NK-92 (cell line): ENCODE measurements around the gene RAX2.

ENCODE experiments used
- DNase-seq: peaks from one replicate; lab custom pipeline; 2025; ENCODE audit not compliant: unreplicated experiment; lab: John Stamatoyannopoulos, UW

Gene RAX2

DNA sequence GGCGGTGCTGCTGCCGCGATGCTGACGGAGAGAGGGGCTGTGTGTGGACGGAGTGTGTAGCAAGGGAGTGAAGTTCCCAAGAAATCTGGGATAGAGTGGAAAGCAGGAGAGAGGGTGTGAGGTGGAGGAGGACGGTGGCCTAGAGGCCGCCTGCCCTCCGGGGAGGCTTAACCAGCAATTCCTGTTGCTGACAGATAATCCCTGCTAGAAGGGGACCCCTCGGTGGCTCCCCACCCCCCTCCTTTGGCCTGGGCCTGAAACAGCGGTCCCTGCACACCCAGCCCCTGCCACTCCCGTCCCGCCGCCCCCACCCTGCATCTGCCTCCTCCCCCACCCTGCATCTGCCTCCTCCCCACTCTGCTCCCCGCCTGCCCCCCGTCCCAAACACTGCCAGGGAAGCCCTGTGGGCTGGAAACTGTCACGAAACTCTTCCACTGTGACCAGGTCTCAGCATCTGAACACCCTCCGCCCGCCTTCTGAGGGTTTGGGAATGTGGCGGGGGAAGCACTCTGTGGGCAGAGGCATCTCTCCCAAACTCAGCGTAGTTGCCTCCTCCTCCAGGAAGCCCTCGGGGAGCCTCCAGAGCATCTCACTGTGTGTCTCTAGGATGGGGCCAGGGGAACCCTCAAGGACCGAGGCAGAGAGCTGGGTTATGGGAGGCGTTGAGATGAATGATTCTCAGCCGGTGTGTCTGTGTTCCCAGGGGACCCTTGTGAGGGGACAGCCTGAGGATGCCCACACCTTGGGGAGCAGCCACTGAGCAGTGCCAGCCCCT, 31.3 kb upstream of the RAX2 start:
- no peak for DNase-seq

DNA sequence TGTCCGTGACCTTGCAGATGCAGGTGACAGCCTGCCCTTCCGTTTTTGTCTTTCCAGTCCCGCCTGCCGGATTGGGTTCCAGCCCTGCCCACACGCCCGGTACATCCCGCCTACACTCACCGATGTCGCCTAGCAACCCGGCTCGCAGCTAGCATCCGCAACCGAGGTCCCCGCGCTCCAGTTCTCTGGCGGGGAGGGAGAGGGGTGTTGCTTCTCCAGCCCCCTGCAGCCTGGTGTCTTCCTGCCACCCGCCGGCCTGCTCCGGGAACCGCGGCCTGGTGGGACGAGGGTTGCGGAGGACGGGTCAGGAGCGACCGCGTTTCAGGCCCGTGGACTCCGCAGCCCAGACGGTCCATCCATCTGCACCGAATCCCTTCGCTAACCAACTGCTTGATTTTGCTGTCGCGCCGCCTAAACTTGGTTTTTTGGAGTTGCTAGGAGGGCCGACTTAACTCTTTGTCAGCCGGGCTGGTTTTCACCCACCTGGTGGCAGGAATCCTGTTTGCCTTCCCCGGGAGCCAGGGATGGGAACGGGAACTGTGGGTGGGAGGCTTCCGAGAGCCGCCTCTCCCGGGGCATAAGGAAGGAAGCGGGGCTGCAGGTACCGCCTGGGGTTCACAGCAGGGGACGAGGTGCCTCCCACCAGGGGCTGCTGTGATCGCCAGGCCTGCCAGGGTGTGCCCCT, 29.5 kb upstream of the RAX2 start:
- DNase-seq: no peak

DNA sequence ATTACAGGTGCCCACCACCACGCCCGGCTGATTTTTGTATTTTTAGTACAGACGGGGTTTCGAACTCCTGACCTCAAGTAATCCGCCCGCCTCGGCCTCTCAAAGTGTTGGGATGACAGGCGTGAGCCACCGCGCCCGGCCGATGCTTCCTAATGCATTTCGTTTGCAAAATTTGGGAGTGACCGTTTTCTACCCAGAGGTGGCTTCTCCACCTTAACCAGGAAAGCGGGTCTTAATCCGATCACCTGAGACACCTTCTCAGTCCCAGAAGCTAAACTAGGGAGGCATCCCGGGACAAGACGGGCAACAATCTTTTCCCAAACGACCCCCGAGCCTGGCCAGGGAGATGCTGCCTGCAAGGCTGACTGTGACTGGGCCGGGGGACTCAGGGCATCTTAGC, 29.0 kb upstream of the RAX2 start:
- DNase-seq: no peak

DNA sequence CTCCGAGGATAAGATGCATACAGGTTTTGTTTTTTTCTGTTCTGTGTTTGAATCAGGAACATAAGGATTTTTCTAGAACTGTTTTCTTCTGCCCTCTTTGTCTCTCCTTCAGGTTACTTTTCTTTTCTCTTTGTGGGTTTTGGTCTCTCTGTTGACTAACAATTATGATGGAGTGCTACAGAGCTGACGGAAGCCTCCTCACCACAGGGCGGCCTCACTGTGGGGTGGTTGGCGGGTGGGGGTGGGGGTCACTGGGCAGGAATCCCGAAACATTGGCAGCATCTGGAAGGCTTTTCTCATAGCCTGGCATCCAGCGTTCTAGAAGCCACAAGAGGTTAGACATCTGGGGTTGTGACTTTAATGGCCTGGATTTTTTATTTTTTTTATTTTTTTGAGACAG, 26.1 kb upstream of the RAX2 start:
- no peak for DNase-seq

DNA sequence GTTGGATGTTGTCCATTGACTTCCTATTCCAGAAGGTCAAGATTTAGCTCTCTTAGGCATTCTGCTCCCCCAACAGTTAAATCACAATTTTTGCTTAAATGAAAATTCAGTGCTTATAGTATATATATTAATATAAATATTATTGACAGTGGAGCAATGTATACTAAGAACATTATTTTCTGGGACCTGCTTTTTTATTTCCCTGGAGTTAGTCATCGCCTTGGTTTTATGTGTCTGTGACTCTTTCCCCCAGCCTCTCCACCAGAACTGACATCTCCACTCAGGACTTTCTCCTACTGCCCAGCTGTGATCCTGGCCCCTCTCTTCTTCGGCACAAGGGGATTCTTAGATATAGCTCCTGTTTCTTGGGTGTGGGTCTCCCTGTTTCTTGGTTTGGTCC, 24.3 kb upstream of the RAX2 start:
- DNase-seq: no peak

DNA sequence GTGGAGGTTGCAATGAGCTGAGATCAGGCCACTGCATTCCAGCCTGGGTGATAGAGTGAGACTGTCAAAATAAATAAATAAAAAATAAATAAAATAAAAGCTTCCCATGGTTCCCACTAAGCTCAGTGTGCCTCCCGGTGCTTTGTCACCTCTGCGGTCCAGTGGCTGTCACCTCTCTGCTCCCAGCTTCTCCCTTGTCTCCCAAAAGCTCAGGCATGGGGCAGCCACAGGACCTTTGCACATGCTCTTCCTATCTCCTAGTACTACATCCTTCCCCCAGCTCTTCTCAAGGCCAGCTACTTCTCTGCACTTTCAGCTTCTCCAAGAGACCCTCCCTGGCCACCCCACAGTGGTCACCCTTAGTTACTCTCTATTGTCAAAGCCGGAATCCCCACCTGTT, 21.8 kb upstream of the RAX2 start:
- DNase-seq: no peak

DNA sequence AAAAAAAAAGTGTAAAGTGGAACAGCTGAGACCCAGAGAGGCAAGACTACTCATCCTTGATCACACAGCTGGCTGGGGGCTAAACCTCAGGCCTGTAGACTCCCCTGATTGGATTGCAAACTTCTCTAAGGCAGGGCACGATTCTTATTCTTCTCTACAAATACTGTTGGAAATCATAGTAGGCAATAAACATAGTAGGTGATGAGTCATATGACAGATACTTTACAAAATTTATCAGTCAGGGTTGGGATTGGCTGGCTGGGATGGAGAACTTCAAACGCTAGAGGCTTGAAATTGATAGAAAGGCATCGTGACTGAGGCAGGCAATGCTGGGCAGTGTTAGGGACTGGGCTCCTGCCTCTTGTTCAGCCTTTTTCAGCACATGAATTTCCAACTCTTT, 20.1 kb upstream of the RAX2 start:
- no peak for DNase-seq

DNA sequence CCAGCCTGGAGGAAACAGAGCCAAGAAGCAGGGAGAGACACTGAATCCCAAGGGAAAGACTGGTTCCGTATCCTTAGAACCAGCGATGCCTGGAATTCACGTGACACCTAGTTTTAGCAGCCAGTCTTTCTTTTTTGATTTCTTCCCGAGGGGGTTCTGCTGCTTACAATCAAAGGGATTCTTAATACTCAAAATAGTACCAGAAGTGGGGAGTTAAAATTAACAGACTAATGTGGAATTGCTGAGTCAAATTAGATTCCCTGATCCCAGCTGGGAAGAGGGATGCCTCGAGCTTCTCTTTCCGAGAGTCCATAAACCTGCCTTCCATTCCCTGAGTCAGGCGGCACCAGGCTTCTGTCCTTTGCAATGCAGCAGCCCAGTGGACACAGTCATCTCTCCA, 18.9 kb upstream of the RAX2 start:
- DNase-seq: no peak

DNA sequence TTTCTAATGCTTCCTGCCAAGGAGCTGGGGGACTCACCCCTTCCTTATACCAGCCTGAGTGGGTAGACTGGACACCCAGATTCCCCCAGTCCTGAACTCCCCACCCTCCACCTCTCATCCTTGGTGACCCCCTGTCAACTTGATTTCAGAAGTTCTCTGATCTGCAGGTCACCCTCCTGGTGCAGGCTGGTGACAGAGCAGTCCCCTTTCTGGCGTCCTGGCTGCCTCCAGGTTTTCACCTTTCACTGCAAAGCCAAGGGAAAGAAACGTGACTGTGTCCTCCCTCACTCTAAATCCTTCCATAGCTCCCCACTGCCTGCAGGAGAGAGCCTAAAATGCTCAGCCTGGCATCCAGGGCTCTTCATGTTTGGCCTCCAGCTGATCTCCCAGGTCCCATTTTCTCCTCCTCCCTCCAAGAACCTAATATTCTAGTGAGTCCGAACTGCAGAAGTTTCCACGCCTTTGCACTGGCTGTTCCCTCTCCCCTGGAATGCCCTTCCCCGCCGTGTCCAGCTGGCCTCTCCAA, 18.2 kb upstream of the RAX2 start:
- no peak for DNase-seq

DNA sequence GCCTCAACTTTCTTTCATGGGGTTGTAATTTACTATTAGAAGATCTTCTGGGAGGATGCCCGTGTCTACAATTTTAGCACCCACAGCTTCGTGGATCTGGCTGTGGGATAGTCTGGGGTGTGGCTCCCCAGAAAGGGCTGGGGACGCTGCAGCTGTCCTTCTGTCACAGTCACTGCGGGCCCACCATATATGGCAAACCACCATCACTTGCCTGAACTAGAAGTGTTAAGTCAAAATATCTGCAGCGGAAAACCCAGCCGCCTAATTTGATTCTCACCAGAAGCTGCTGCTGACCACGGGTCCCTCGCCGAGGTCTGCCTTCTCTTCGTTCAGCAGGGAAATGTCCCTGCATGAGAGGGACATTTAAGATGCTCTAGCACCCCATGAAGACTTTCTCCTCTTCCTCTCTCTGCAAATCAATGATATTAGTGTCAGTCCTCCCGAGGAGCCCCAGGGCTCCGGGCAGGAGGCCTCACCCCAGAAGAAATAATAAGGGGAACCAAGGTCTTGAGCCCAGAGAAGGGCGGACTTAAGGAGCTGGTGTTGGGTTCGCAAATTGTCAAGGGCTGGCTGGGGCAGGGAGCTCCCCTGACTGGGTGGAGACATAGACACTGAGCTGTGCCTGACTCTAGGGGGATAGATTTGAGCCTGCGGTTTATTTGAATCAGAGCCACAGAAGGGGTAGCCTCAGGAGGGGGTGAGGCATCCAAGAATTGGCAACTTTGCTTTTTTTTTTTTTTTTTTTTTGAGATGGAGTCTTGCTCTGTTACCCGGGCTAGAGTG, 17.2 kb upstream of the RAX2 start:
- no peak for DNase-seq

DNA sequence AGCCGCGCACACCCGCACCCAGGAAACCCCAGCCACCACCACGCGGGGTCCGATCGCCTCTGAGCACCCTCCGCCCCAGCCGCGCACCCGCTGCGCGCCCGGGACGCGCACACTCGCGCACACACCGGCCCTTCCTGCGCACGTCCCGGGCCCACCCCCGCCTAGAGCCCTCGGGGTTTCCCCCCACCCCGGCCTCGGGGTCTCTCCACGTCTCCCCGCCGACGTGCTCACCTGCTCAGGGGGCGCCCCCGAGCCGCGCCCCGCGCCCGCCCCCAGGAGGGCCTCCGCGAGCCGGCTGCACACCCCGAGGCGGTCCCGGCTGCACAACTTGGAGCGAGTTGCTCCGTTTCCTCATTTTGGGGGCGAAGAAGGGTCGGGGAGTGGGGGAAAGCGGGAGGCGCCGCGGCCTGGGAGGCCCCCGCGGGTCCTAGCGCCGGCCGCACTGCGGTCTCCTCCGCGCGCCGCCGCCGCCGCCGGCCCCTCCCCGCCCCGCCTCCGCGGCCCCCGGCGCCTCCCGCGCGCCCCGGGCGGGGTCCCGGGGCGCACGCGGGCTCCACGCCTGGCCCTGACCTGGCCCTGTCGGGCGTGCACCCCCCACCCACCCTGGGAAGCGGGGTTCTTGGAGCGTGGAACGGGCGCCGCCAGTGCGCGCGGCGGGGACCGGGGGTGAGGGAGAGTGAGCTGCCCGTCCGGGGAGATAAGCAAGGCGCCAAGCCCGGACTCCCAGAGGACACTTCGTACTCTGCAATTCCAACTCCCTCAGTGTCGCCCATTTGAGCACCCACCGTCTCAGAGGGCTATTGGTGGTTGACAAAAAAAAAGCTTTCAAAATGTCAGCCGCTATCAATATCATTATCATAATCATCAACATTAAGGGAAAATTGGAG, 14.2 kb upstream of the RAX2 start, which contains the start of gene MATK:
Gene MATK (minus strand): TSS at position 444 of the 887 bp plus-strand sequence. CDS start 1,246 bp downstream, outside the sequence.
- DNase-seq: no peak

DNA sequence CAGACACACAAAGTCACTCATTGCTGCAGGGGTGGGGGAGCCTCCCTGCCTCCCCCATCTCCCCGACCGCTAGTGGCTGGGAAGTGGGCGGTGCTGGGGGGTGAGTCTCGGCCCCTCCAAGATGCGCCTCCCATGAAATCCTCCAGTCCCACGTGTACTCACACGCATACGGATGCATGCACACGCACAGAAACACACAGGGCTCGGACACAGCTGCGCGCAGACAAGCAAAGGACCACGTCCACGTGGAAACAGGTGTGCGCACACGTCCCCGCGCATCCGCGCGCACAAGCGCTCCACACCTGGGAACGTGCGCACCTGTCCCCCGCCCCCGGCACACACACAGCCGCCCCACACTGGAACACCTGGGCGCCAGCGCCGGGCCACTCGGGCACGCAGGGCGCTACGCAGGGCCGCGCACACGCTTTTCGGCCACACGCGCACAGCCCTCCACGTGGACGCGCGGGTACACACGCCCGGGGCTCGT, 13.5 kb upstream of the RAX2 start:
- DNase-seq: no peak

DNA sequence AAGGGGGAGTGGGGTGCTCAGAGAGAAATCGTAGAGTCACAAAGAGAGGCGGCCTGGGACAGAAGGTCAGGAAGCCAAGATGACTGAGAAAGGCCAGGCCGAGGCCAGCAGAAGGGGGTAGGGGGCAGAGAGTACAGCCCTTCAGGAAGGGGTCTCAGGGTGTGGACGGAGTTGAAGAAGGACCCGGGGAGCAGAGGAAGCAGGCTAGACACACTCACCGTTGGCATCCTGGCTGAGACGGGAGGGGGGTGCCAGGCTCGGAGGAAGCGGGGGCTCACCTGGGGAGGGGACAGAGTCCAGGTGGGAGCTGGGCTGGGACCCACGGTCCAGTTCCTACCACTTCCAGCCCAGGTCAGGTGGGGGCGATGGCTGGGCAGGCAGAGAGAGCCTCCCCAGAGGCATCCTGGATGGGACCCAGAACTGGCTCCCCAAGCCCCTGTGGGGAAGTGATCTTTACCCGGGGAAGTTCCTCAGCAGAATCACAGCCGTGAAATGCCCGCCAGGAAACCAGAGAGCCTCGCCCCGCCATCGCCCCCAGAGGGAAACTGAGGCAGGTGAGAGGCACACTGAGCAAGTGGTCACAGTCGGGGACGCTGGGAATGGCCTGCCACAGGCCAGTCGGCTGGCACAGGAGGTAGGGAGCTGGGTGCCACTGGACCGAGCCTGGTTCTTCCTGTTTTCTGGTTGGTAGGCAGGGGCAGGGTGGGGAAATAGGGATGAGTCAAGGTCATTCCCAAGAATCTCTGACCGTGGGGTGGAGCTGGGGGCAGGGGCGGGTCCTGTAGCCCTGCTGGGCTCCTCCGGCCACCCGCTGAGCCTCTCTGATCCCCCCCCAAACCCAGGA, 12.8 kb upstream of the RAX2 start:
- no peak for DNase-seq

DNA sequence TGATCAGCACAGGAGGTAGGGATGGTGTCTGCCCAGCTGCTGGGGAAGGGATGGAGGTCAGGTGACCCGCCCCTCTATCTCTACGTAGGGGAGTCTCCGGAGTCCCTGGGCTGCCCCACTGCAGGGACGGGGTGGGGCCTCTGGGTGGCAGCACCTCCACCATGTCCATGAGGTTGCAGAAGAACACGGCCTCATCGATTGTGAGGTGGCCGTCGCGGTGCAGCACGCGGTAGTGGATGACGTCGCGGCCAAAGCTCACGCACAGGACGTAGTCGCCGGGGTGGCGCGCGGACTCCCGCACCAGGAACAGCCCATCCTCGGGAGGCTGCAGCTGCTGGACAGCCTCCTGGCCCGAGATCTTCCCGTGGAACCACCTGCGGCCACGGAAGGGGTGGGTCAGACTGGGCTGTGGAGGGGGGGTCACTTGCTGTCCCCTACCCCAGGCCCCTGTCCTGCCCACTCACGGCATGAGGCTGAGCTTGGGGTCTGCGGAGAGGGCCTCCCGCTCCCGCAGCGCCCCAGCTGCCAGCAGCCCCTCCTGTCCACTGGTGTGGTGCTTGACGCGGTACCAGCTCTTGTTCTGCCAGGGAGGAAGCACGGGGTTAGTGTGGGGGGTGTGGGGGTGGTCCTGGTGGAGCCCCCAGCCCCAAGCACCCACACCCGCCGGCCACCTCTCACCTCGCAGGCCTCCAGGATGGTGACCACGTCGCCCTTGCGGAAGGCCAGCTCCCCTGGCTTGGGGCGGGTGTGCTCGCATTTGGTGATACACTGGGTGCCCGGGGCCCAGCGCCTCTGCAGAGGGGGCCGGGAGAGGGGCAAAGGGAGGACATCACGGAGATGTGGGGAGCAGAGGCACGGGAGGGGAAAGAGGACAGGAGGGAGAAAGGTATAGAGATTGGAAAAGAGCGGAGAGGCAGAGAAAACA, 11.9 kb upstream of the RAX2 start:
- DNase-seq: no peak

DNA sequence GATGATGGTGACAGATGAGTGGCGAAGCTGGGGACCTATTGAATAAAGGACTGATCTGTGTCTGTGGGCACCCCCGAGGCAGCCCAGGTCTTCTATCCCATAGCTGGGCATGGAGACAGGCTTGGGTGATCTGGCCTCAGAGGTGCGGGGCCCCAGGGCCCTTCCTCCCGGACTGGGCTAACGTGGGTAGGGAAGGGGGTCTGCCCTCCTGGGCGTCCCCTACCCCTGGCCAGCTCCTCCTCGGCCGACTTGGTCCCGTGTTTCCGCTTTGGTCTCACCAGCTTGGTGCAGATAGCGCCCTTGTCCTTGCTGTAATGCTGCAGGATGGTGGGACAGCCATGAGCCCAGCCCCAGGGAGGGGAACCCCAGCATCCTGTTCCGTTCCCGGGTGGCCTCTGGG, 10.9 kb upstream of the RAX2 start:
- DNase-seq: no peak

DNA sequence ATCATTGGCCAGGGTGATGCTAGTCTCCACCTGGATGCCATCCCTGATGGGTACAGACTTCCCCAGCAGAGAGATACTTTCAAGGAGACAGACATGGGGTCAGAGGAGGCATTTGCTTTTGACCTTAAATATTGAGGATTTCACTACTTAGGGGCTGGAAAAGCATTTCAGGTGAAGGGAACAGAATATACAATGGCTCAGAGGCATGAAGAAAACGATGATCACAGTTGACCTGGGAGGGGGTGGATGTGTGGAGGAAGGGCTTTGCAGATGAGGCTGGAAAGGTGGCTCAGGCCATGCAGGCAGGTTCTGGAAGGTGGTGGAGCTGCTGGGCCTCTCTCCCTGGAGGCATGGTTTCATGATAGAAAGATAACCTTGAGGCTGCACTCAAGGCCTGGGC, 10.3 kb upstream of the RAX2 start:
- no peak for DNase-seq

DNA sequence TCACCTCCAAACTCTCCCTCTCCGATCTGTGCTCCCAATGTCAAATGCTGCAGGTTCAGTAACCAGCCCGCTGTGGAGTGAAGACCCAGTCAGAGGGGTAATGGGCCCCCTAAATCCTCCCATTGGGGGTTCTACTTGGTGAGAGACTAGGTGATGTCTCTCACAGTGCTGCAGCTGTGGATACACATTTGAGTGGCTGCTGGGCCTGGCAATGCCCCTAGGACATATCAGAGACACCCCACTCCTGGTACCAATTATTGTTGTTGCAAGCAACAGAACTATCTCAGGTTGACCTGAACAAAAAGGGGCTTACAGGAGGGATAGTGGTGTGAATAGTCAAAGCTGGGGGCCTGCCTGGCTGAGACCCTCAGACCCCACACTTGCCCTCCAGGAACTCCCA, 9.6 kb upstream of the RAX2 start:
- no peak for DNase-seq

DNA sequence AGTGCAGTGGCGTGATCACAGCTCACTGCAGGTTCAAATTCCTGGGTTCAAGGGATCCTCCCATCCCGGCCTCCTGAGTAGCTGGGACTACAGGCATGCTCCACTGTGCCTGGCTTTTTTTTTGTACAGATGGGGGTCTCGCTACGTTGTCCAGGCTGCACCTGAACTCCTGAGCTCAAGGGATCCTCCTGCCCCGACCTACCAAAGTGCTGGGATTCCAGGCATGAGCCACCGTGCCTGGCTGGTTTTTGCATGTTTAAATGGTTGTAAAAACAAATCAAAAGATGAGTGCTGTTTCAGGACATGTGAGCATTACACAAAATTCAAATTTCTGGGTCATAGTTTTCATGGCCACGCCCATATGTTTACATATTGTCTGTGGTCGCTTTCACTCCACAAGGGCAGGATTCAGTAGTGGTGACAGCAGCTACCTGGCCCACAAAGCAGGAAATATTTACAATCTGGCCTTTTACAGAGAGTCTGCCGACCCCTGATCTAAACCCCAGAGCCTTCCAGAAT, 8.8 kb upstream of the RAX2 start:
- DNase-seq: no peak
